Osteoblast (primary cell): ENCODE results near the gene KCNJ11. TPM values are rescaled to one million over a fixed set of nuclear protein-coding genes. Genes with fewer than 3 reads are reported as not detected.

Experiments used
- DNase-seq: peaks from one replicate; pipeline ENCODE4 v3.0.0; 2011; ENCODE audit warnings: low spot score, mixed read lengths; ENCODE audit not compliant: insufficient read length; ENCODE audit errors: missing footprints
- H2AFZ ChIP-seq: 2 replicates; pipeline ENCODE4 v1.6.0; 2011; ENCODE audit warnings: mild to moderate bottlenecking, low read length
- H3K27ac ChIP-seq: 2 replicates; pipeline ENCODE4 v1.5.1; 2011; ENCODE audit warnings: mild to moderate bottlenecking, low read depth, low read length, moderate library complexity
- H3K27me3 ChIP-seq: 2 replicates; pipeline ENCODE4 v1.6.0; 2012; ENCODE audit warnings: mild to moderate bottlenecking, control low read depth, inconsistent platforms, low read length, moderate library complexity; ENCODE audit not compliant: insufficient read depth
- H3K36me3 ChIP-seq: 2 replicates; pipeline ENCODE4 v1.5.1; 2011; ENCODE audit warnings: mild to moderate bottlenecking, low read length, control low read depth, moderate library complexity; ENCODE audit not compliant: insufficient read depth
- H3K4me1 ChIP-seq: 2 replicates; pipeline ENCODE4 v1.5.1; 2011; ENCODE audit warnings: mild to moderate bottlenecking, low read length, control low read depth, moderate library complexity; ENCODE audit not compliant: insufficient read depth
- H3K4me2 ChIP-seq: 2 replicates; pipeline ENCODE4 v1.6.0; 2011; ENCODE audit warnings: mild to moderate bottlenecking, low read length; ENCODE audit not compliant: insufficient read depth
- H3K4me3 ChIP-seq: fragments of 200-600 bp; sonication (generic); 3 replicates; pipeline ENCODE4 v1.5.1; 2012; ENCODE audit warnings: mild to moderate bottlenecking, low read length, inconsistent platforms; ENCODE audit not compliant: insufficient read depth
- H3K79me2 ChIP-seq: 2 replicates; pipeline ENCODE4 v1.6.0; 2012; ENCODE audit warnings: mild to moderate bottlenecking, low read length, control low read depth, inconsistent platforms; ENCODE audit not compliant: insufficient read depth
- H3K9me3 ChIP-seq: 2 replicates; pipeline ENCODE4 v1.5.1; 2011; ENCODE audit warnings: low read depth, low read length, control low read depth
- H4K20me1 ChIP-seq: 2 replicates; pipeline ENCODE4 v1.6.0; 2012; ENCODE audit warnings: mild to moderate bottlenecking, low read length, control low read depth; ENCODE audit not compliant: insufficient read depth
- total RNA-seq: library from RNA; depleted of rRNA; stranded (reverse); fragments of >200 nt; gene quantifications from 2 replicates; pipeline ENCODE4 v1.2.3, GENCODE V29; 2012
- TF ChIP-seq, protein P1 (sequence below): IDR thresholded peaks from 2 replicates; pipeline ENCODE4 v1.5.1; 2011; ENCODE audit warnings: mild to moderate bottlenecking, low read depth, low read length, moderate library complexity; ENCODE audit errors: extremely low read depth

KCNJ11 gene
- total RNA-seq, result under 0.01 TPM in 1 of 2 replicates, not detected in the other

GRCh38 chr11:17388609-17389210 lies at the start of gene KCNJ11:
Gene KCNJ11 (minus strand): TSS chr11:17388659. CDS start chr11:17388091, 568 bp downstream.
- H2AFZ ChIP-seq, result no peak within 1 kb of the TSS
- H3K79me2 ChIP-seq, result no peaks in the 10 kb centered on the region
- TF ChIP-seq, protein P1, sequence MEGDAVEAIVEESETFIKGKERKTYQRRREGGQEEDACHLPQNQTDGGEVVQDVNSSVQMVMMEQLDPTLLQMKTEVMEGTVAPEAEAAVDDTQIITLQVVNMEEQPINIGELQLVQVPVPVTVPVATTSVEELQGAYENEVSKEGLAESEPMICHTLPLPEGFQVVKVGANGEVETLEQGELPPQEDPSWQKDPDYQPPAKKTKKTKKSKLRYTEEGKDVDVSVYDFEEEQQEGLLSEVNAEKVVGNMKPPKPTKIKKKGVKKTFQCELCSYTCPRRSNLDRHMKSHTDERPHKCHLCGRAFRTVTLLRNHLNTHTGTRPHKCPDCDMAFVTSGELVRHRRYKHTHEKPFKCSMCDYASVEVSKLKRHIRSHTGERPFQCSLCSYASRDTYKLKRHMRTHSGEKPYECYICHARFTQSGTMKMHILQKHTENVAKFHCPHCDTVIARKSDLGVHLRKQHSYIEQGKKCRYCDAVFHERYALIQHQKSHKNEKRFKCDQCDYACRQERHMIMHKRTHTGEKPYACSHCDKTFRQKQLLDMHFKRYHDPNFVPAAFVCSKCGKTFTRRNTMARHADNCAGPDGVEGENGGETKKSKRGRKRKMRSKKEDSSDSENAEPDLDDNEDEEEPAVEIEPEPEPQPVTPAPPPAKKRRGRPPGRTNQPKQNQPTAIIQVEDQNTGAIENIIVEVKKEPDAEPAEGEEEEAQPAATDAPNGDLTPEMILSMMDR, result no peak
- H3K27me3 ChIP-seq, result peaks cover 9% of the 10 kb centered on the region
- H4K20me1 ChIP-seq, result peaks cover 3% of the 10 kb centered on the region
- DNase-seq, result no peak
- H3K36me3 ChIP-seq, result no peaks in the 10 kb centered on the region
- H3K9me3 ChIP-seq, result no peaks in the 10 kb centered on the region
- no peak within 1 kb of the TSS for H3K27ac ChIP-seq
- H3K4me2 ChIP-seq, result no peak within 1 kb of the TSS
- peaks cover 2% of the 10 kb centered on the region for H3K4me1 ChIP-seq
- H3K4me3 ChIP-seq, result no peak within 1 kb of the TSS

- Histone ChIP-seq H3K4me3 (no peak overlapping the region), H3K27ac (no peak overlapping the region), H3K9me3 (no peaks in the 10 kb centered on the region), H3K4me1 (no peaks in the 10 kb centered on the region), H3K27me3 (peaks cover 16% of the 10 kb centered on the region), H2AFZ (no peak overlapping the region), H3K79me2 (no peaks in the 10 kb centered on the region), H4K20me1 (no peaks in the 10 kb centered on the region), H3K4me2 (no peak overlapping the region), H3K36me3 (no peaks in the 10 kb centered on the region)
- DNase-seq, result no peak
- TF ChIP-seq, protein P1, result no peak
Observed at GRCh38 chr11:17437366-17437765, 48.9 kb upstream of the KCNJ11 start.

GRCh38 chr11:17434108-17434507 lies 45.6 kb upstream of the KCNJ11 start:
- H3K27ac ChIP-seq, result no peak overlapping the region
- no peaks in the 10 kb centered on the region for H4K20me1 ChIP-seq
- TF ChIP-seq, protein P1, result no peak
- H3K4me2 ChIP-seq, result no peak overlapping the region
- H3K36me3 ChIP-seq, result no peaks in the 10 kb centered on the region
- no peak for DNase-seq
- H3K79me2 ChIP-seq, result no peaks in the 10 kb centered on the region
- no peak overlapping the region for H2AFZ ChIP-seq
- no peaks in the 10 kb centered on the region for H3K9me3 ChIP-seq
- H3K27me3 ChIP-seq, result peaks cover 20% of the 10 kb centered on the region
- H3K4me3 ChIP-seq, result no peak overlapping the region
- no peaks in the 10 kb centered on the region for H3K4me1 ChIP-seq

DNA sequence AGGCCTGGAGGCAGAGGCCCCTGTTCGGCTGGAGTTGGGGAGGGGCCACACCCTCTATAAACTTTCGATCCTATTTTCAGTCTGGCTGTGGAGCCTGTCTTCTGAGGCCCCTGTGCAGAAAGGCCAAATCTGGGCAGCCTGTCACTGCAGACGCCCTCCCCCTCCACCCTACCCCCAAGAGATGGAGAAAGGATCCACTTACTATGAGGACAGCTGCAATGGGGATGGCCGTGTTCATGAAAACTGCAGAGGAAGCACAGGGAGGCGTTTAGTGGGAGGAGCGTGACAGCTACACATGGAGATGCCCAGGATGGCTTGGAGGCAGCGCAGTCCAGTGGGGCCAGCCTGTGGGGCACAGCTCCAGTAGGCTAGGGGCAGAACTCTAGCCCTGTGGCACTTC lies 43.5 kb upstream of the KCNJ11 start:
- Histone ChIP-seq H3K27me3 (peaks cover 16% of the 10 kb centered on the region), H3K27ac (no peak overlapping the region)
- DNase-seq, result no peak

More for the DNA sequence above, 43.5 kb upstream of the KCNJ11 start:
- no peaks in the 10 kb centered on the region for H3K79me2 ChIP-seq
- H3K4me2 ChIP-seq, result no peak overlapping the region
- H4K20me1 ChIP-seq, result no peaks in the 10 kb centered on the region
- H3K36me3 ChIP-seq, result no peaks in the 10 kb centered on the region
- no peaks in the 10 kb centered on the region for H3K9me3 ChIP-seq
- TF ChIP-seq, protein P1, result no peak
- H2AFZ ChIP-seq, result no peak overlapping the region
- H3K4me3 ChIP-seq, result no peak overlapping the region
- no peaks in the 10 kb centered on the region for H3K4me1 ChIP-seq
